Activated T-helper 17 cell treated with anti-CD3 and anti-CD28 coated beads, Interleukin-2, amount 50 U/mL, for 72 hours (primary cell): ENCODE data around the gene KCNQ2. TPM values are rescaled to one million over a fixed set of nuclear protein-coding genes. Genes with fewer than 3 reads are reported as not detected.

Experiments
- ATAC-seq: fragments of 150-1000 bp; cut with Tn5 transposase; replicated peaks from 2 replicates; pipeline ENCODE4 v1.10.0; 2021; ENCODE audit warnings: mild to moderate bottlenecking, moderate library complexity
- H3K27ac Mint-ChIP-seq: one replicate; pipeline ENCODE4 v1.8.0; 2022; ENCODE audit warnings: mixed read lengths
- H3K27me3 Mint-ChIP-seq: one replicate; pipeline ENCODE4 v1.8.0; 2022; ENCODE audit warnings: mixed read lengths
- H3K36me3 Mint-ChIP-seq: one replicate; pipeline ENCODE4 v1.8.0; 2022; ENCODE audit warnings: low read depth, mild to moderate bottlenecking, mixed read lengths
- H3K4me1 Mint-ChIP-seq: one replicate; pipeline ENCODE4 v1.8.0; 2022; ENCODE audit warnings: mixed read lengths
- H3K4me3 Mint-ChIP-seq: one replicate; pipeline ENCODE4 v1.8.0; 2022; ENCODE audit warnings: mild to moderate bottlenecking, mixed read lengths
- H3K9me3 Mint-ChIP-seq: one replicate; pipeline ENCODE4 v1.8.0; 2022; ENCODE audit warnings: mixed read lengths
- total RNA-seq, 2 donors: library from RNA; stranded (reverse); gene quantifications; one replicate each; pipeline ENCODE4 v1.2.3, GENCODE V29; 2022

The KCNQ2 gene
- total RNA-seq, 2 donors from 2014 or later: 0.66 TPM; not detected in 1

DNA sequence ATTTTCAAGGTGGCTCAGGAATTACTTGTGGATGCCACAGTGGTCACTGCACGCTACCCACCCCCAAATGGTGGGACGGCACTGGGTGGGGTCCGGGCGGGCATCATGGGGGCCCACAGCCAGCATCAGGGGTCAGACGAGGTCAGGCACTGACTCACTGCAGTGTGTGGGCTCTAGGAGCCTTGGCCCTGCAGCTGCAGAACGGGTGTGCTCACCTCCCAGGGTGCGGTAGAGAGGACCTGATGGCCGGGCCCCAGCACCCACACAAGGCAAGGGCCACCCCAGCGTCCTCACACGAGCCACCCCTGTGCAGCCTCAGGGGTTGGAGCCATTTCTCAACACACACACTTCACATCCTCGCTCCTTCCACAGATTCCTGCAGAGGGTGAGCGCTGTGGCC lies 34.3 kb downstream of the KCNQ2 start:
- Mint-ChIP-seq H3K4me3 (no peak overlapping the region), H3K36me3 (no peaks in the 10 kb centered on the region), H3K27ac (no peak overlapping the region), H3K27me3 (no peaks in the 10 kb centered on the region), H3K9me3 (peaks cover 2% of the 10 kb centered on the region), H3K4me1 (peaks cover 17% of the 10 kb centered on the region)
- no peak for ATAC-seq

DNA sequence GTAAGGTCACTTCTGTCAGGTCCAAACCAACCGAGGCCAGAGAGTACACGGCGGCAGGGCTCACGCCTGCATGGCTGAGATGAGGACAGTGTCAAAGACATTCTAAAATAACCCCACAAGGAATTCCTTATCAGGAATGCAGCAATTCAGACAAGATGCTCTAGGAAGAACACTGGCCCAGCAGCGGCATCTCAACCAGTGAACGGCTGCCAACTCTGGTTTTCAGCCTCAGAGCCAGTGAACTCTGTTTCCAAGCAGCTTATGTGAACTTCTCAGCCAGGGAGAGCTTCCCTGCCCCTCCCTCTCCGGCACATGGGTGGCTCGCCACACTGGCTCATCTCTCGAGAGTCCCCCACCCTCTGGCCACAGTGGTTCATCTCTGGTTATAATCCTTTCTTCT lies 36.9 kb downstream of the KCNQ2 start:
- Mint-ChIP-seq H3K4me1 (peaks cover 12% of the 10 kb centered on the region), H3K27me3 (no peaks in the 10 kb centered on the region), H3K9me3 (no peaks in the 10 kb centered on the region), H3K4me3 (no peak overlapping the region), H3K27ac (no peak overlapping the region), H3K36me3 (no peaks in the 10 kb centered on the region)
- ATAC-seq: no peak

DNA sequence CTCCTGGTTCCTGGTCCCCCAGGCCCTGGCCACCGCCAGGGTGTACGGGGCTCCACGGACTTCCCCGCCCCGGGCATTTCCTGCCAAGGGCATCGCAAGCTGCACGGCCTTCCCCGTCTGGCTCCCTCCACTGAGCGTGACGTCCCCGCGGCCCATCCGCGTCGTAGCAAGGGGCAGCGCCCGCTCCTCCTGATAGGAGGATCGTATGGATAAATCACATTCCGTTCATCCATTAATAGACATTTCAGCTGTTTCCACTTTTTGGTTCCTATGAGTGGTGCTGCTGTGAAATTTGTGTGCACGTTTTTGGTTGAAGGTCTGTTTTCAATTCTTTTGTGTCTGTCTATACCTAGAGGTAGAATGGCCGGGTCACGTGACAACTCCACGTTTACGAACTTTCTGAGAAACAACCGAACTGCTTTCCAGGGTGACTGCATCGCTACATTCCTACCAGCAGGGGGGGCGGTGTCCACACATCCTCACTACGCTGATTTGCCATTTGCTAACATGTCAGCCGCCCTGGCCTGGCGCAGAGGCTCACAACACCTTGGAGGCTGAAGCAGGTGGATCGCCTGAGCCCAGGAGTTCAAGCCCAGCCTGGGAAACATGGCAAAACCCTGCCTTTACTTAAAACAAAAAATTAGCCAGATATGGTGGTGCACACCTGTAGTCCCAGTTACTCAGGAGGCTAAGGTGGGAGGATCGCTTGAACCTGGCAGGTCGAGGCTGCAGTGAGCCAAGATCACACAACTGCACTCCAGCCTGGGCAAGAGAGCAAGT lies 37.7 kb downstream of the KCNQ2 start:
- Mint-ChIP-seq H3K27ac (peak overlapping the region; percentile 56), H3K27me3 (no peaks in the 10 kb centered on the region), H3K4me1 (peaks cover 12% of the 10 kb centered on the region), H3K4me3 (peak overlapping the region; percentile 60), H3K36me3 (no peaks in the 10 kb centered on the region), H3K9me3 (no peaks in the 10 kb centered on the region)
- ATAC-seq: peak; percentile 82

DNA sequence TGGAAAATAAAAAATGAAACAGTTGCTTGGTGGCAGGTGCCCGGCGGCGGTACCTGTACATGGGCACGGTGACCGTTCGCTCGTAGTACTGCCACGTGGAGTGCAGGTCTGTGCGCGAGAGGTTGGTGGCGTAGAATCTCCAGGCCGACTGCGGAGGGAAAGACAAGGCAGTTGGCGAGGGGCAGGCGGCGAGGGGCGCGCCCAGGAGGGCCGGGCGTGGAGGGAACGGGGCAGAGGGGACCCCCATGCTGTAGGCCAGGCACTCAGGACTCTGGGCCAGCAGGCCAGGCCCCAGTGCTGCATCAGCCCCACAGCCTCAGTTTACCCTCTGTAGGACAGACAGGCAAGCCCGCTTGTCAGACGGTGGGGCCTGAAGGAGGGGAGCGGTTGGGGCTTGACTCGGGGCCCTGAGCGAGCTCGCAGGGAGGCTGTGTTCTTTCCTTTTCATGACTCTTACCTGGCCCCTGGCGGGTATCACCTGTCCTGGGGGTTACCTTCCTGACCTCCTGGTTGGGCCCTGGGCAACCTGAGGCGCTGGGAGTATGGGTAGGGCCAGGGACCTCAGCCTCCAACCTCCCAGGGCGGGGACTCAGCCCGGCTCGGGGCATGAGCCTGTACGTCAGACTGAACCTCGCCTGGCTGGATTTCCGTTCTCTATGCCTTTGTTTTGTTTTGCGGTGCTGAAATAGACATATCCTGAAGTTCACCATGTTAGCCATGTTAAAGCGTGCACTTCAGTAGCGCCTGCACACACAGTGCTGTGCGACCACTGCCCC lies 38.5 kb downstream of the KCNQ2 start:
- ATAC-seq: peak; percentile 31
- Mint-ChIP-seq H3K27me3 (no peaks in the 10 kb centered on the region), H3K36me3 (no peaks in the 10 kb centered on the region), H3K9me3 (no peaks in the 10 kb centered on the region), H3K4me1 (peaks cover 12% of the 10 kb centered on the region), H3K27ac (no peak overlapping the region), H3K4me3 (peak overlapping the region; percentile 60)

DNA sequence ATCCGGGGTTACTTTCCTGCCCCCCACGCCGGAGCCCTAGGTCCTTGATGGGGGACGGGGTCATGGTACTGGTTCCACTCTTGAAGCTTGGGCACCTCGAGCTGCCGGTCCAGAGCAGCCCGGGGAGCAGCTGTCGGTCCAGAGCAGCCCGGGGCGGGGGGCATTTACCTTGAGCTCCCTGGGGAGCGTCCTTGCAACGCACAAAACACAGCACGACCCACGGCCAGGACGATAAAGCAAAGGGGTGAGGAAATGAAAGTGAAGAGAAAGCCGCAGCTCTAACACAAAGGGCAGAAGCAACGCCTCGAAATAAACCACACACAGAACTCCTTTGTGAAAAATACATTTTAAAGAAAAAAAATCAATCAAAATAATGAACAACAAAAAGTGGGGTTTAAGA lies 39.1 kb downstream of the KCNQ2 start:
- no peak for ATAC-seq
- Mint-ChIP-seq H3K27ac (no peak overlapping the region), H3K4me3 (no peak overlapping the region), H3K27me3 (no peaks in the 10 kb centered on the region), H3K4me1 (peaks cover 12% of the 10 kb centered on the region), H3K9me3 (no peaks in the 10 kb centered on the region), H3K36me3 (no peaks in the 10 kb centered on the region)

DNA sequence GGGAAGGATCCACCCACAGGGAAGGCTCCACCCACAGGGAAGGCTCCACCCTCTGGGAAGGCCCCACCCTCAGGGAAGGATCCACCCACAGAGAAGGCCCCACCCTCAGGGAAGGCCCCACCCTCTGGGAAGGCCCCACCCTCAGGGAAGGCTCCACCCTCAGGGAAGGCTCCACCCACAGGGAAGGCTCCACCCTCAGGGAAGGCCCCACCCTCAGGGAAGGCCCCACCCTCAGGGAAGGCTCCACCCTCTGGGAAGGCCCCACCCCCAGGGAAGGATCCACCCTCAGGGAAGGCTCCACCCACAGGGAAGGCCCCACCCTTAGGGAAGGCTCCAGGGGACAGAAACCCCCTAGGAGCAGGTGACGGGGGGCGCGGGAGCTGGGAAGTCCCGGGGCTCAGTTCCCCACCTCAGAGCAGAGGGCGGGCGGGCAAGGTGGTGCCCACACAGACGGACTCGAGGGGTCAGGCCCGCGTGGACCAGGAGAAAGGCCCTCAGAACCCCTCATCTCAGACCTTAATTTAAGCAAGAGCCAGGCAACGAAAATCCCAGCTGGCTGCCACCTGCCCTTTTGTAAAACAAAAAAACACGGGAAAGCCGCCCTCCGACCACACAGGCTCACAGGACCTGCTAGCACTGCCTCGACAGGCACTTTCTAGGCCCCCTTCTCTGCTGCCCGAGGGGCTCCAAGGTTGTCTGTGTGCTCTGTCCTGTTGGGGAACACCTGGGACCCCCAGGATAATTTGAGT lies 39.7 kb downstream of the KCNQ2 start:
- Mint-ChIP-seq H3K27me3 (no peaks in the 10 kb centered on the region), H3K36me3 (no peaks in the 10 kb centered on the region)
- no peak for ATAC-seq

DNA sequence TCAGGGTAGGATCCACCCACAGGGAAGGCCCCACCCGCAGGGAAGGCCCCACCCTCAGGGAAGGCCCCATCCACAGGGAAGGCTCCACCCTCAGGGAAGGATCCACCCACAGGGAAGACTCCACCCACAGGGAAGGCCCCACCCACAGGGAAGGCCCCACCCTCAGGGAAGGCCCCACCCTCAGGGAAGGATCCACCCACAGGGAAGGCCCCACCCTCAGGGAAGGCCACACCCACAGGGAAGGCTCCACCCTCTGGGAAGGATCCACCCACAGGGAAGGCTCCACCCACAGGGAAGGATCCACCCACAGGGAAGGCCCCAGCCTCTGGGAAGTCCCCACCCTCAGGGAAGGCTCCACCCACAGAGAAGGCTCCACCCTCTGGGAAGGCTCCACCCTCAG lies 40.5 kb downstream of the KCNQ2 start:
- no peaks in the 10 kb centered on the region for H3K36me3 Mint-ChIP-seq
- H3K4me3 Mint-ChIP-seq: no peak overlapping the region
- H3K9me3 Mint-ChIP-seq: no peaks in the 10 kb centered on the region
- H3K4me1 Mint-ChIP-seq: peaks cover 12% of the 10 kb centered on the region
- H3K27me3 Mint-ChIP-seq: no peaks in the 10 kb centered on the region
- H3K27ac Mint-ChIP-seq: no peak overlapping the region
- ATAC-seq: no peak

More for the DNA sequence above, 39.7 kb downstream of the KCNQ2 start:
- Mint-ChIP-seq H3K9me3 (no peaks in the 10 kb centered on the region), H3K27ac (no peak overlapping the region), H3K4me1 (peaks cover 12% of the 10 kb centered on the region), H3K4me3 (no peak overlapping the region)

DNA sequence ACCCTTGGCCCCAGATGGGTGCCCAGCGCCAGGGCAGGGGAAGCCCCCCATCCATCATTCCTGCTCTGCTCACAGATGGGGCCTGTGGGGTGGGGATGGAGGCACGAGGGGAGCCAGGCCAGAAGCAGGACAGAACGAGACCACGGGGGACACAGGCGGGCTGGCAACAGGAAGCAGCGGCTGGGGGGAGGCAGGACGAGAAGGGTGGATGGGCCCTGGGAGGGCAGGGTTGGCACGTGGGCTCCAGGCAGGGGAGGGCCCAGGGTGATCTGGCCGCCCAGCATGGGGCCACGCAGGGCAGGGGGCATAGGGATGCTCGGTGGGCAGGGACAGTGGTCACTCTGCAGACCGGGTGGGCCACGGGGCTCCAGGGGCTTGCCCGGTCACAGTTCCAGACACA lies 41.6 kb downstream of the KCNQ2 start:
- peaks cover 12% of the 10 kb centered on the region for H3K4me1 Mint-ChIP-seq
- no peak overlapping the region for H3K27ac Mint-ChIP-seq
- no peaks in the 10 kb centered on the region for H3K27me3 Mint-ChIP-seq
- no peaks in the 10 kb centered on the region for H3K9me3 Mint-ChIP-seq
- H3K4me3 Mint-ChIP-seq: no peak overlapping the region
- H3K36me3 Mint-ChIP-seq: no peaks in the 10 kb centered on the region
- ATAC-seq: no peak

DNA sequence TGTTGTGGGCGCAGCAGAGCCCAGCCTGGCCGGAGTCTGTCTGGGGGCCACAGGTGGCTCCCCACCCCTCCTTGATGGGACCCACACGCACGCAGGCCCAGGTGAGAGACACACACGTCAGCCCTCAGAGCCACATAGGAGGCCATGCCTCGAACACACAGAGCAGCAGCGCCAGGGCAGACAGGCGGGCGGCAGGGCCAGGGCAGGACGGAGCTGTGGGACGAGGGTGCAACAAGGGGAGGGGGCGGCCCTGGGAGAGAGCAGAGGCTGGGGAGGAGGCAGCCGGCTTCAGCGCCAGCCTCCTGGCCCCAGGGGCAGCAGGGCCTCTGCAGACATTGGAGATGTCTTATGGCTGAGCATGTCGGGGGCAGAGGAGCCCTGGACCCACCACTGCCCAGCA lies 42.5 kb downstream of the KCNQ2 start:
- Mint-ChIP-seq H3K4me3 (no peak overlapping the region), H3K36me3 (no peaks in the 10 kb centered on the region), H3K27me3 (no peaks in the 10 kb centered on the region), H3K27ac (no peak overlapping the region), H3K4me1 (peaks cover 11% of the 10 kb centered on the region), H3K9me3 (no peaks in the 10 kb centered on the region)
- no peak for ATAC-seq

DNA sequence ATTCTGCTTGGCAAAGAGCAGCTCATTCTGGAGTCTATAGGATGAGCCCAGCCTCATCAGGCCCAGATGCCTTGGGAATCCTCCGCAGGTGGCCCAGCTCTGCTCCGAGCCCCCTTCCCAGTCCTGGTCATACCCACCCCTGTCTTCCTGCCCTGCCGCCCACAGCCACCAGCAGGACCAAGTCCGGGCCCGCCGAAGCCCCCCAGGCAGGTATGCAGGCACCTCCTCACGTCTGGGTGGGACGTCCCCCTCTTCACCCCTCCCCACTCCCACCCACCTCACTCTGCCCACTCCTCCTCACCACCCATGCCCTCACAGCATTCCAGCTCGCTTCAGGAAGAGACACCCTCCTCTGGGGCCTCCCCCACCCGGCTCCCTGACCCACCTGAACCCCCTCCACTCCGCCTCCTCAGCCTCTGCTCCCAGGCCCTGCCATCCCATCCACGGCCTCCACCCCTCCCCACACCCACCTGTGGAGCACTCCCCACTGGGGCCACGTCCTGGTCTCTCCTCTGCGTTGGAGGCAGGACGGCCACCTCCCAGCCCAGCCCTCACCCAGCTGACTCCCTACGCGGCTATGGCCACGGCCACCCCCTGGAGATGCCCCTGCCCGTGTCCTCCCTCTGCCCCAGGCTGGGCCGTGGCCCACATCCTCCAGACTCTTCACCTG lies 43.4 kb downstream of the KCNQ2 start:
- Mint-ChIP-seq H3K9me3 (no peaks in the 10 kb centered on the region), H3K4me3 (no peak overlapping the region), H3K36me3 (no peaks in the 10 kb centered on the region), H3K27me3 (no peaks in the 10 kb centered on the region), H3K27ac (no peak overlapping the region), H3K4me1 (peaks cover 6% of the 10 kb centered on the region)
- no peak for ATAC-seq

DNA sequence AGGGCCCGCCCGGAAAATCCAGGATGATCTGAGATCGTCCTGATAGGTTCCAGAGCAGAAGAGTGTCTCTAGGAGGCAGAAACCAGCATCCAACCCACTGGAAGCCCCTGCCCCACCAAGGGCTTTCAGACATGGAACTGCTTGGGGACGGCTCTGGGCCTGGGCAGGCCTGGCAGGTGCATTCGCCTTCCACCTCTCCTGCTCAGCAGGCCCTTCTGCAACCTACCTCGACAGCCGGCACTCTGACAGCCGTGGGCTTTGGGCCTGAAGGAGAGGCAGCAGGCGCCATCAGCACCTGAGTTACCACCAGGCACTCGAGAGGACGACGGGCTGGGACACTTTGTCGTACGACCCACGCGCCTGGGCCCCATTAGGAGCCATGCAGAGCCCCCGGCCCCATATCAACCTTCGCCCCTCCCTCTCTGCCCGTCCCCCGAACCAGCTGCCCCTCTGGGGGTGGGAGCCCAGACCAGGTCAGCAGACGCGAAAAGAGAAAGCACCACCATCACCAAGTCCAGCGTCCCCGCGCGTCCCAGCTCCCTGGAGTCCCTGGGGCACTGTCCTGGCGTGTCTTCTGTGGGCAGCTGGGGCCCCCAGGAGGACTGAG lies 44.6 kb downstream of the KCNQ2 start:
- Mint-ChIP-seq H3K27ac (no peak overlapping the region), H3K36me3 (no peaks in the 10 kb centered on the region), H3K9me3 (no peaks in the 10 kb centered on the region), H3K27me3 (no peaks in the 10 kb centered on the region), H3K4me1 (peaks cover 6% of the 10 kb centered on the region), H3K4me3 (no peak overlapping the region)
- no peak for ATAC-seq

DNA sequence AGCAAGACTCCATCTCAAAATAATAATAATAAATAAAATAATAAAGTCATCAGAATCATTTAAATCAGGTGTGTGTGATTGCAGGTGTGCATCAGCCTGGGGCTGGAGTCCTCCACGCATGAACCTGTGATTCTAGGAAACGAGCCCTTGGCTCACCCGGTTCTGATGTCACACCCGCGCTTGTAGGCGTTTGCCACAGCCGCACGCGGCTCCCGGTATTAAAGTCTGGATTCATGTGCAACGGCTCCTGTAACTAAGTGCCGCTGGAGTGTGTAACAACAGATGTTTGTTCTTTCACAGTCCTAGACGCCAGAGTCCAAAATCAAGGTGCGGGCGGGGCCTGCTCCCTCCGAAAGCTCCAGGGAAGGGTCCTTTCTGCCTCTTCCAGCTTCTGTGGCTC lies 45.2 kb downstream of the KCNQ2 start:
- Mint-ChIP-seq H3K36me3 (no peaks in the 10 kb centered on the region), H3K27me3 (no peaks in the 10 kb centered on the region), H3K4me1 (peaks cover 6% of the 10 kb centered on the region), H3K27ac (no peak overlapping the region), H3K4me3 (no peak overlapping the region), H3K9me3 (no peaks in the 10 kb centered on the region)
- ATAC-seq: no peak

DNA sequence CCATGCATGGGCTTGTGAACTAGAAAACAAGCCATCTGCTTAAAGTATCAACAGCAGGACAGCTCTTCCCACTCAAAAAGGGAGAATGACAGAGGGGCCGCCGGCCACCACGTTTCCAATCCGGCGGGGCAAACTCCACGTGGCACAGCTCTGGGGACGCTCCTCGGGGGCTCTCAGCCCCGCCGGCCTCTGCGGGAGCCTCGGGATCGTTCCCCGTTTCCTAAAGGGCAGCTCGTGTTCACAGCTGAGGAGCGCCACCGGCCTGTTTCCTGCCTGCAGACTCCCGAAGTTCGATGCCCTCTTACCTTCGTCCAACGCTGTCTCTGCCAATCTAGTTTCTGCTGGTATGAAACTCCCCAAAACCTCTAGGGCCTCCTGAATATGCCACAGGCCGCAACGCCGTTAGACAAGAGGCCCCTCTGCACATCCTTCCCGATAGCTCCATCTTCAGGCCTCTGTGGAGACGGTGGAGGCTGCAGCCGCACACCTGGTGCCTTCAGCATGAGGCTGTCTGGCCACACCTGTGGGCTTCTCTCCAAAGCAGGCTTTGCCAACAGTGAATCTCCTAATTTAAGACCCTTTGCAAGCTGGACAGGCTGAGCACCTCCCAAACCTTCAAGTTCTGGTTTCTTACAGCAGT lies 46.5 kb downstream of the KCNQ2 start:
- Mint-ChIP-seq H3K9me3 (no peaks in the 10 kb centered on the region), H3K27ac (no peak overlapping the region), H3K27me3 (no peaks in the 10 kb centered on the region), H3K4me1 (peaks cover under 1% of the 10 kb centered on the region), H3K36me3 (no peaks in the 10 kb centered on the region), H3K4me3 (no peak overlapping the region)
- ATAC-seq: no peak
